IPS-18c (cell line): ENCODE measurements around the gene HLA-DRB1.
"Not testable (repeated sequence)": the region's sequence is repeated elsewhere in the genome, so short reads cannot be mapped to it uniquely, and the experiment has no call there.

Experiments used
- H3K4me3 ChIP-seq: 2 replicates; pipeline ENCODE4 v1.7.0; 2013; ENCODE audit warnings: low read depth, mild to moderate bottlenecking, low read length, moderate library complexity; ENCODE audit not compliant: insufficient read depth
- H3K9me3 ChIP-seq: one replicate; pipeline ENCODE4 v1.6.1; 2013; ENCODE audit warnings: mild to moderate bottlenecking, low read length, moderate library complexity; ENCODE audit not compliant: control insufficient read depth, insufficient read depth

Gene HLA-DRB1

GRCh38 chr6:32589596-32590449, at the start of gene HLA-DRB1:
Gene HLA-DRB1, minus strand, starts transcription at chr6:32589848. Its CDS starts 106 bp downstream, at chr6:32589742.
- no peaks in the 10 kb centered on the region for H3K9me3 ChIP-seq
- H3K4me3 ChIP-seq = no peak within 1 kb of the TSS

- H3K4me3 ChIP-seq = no peak overlapping the region
- H3K9me3 ChIP-seq = no peaks in the 10 kb centered on the region
Observed at GRCh38 chr6:32638532-32639219, 49.0 kb upstream of the HLA-DRB1 start.

GRCh38 chr6:32637883-32638282, 48.2 kb upstream of the HLA-DRB1 start:
- Histone ChIP-seq H3K4me3 (no peak overlapping the region), H3K9me3 (no peaks in the 10 kb centered on the region)

- Histone ChIP-seq H3K4me3 (no peak within 1 kb of the TSS), H3K9me3 (no peaks in the 10 kb centered on the region)
Observed at GRCh38 chr6:32637219-32637880, 47.7 kb upstream of the HLA-DRB1 start, which contains the start of gene HLA-DQA1. Gene HLA-DQA1, plus strand, starts transcription at chr6:32637406. Its CDS starts 53 bp downstream, at chr6:32637459.

- H3K9me3 ChIP-seq = no peaks in the 10 kb centered on the region
- no peak overlapping the region for H3K4me3 ChIP-seq
Observed at GRCh38 chr6:32635526-32636123, 46.0 kb upstream of the HLA-DRB1 start.

- not testable (repeated sequence) for H3K9me3 ChIP-seq, H3K4me3 ChIP-seq
Observed at GRCh38 chr6:32629793-32630192, 40.1 kb upstream of the HLA-DRB1 start.

GRCh38 chr6:32627831-32628230, 38.2 kb upstream of the HLA-DRB1 start:
- Histone ChIP-seq H3K9me3 (no peaks in the 10 kb centered on the region), H3K4me3 (no peak overlapping the region)

- H3K9me3 ChIP-seq = no peaks in the 10 kb centered on the region
- H3K4me3 ChIP-seq = no peak overlapping the region
Observed at GRCh38 chr6:32627249-32627648, 37.6 kb upstream of the HLA-DRB1 start.

GRCh38 chr6:32625137-32625536, 35.5 kb upstream of the HLA-DRB1 start:
- Histone ChIP-seq H3K9me3 (no peaks in the 10 kb centered on the region), H3K4me3 (no peak overlapping the region)

- Histone ChIP-seq H3K9me3 (no peaks in the 10 kb centered on the region), H3K4me3 (no peak overlapping the region)
Observed at GRCh38 chr6:32624565-32624964, 34.9 kb upstream of the HLA-DRB1 start.

GRCh38 chr6:32623693-32624092, 34.0 kb upstream of the HLA-DRB1 start:
- Histone ChIP-seq H3K4me3 (no peak overlapping the region), H3K9me3 (no peaks in the 10 kb centered on the region)

- Histone ChIP-seq H3K9me3 (no peaks in the 10 kb centered on the region), H3K4me3 (no peak overlapping the region)
Observed at GRCh38 chr6:32622545-32623401, 33.1 kb upstream of the HLA-DRB1 start.

GRCh38 chr6:32621372-32621771, 31.7 kb upstream of the HLA-DRB1 start:
- Histone ChIP-seq H3K9me3 (no peaks in the 10 kb centered on the region), H3K4me3 (no peak overlapping the region)

- H3K4me3 ChIP-seq = no peak overlapping the region
Observed at GRCh38 chr6:32617751-32618150, 28.1 kb upstream of the HLA-DRB1 start.

GRCh38 chr6:32615885-32616532, 26.4 kb upstream of the HLA-DRB1 start:
- no peaks in the 10 kb centered on the region for H3K9me3 ChIP-seq
- H3K4me3 ChIP-seq = no peak overlapping the region

More at GRCh38 chr6:32617751-32618150, 28.1 kb upstream of the HLA-DRB1 start:
- no peaks in the 10 kb centered on the region for H3K9me3 ChIP-seq
